ENCODE results near the gene DDX47.

- TF ChIP-seq POLR2A (IDR thresholded peaks at IDR 0.05) (no peak), CTCF (IDR thresholded peaks at IDR 0.05) (no peak)
These were observed 6.7 kb downstream of the DDX47 start for GRCh38 chr12:12819752-12820311.
